ENCODE measurements around the gene ARMC10. TPM values are rescaled to one million over a fixed set of nuclear protein-coding genes. Genes with fewer than 3 reads are reported as not detected.
"Not testable (repeated sequence)": the region's sequence is repeated elsewhere in the genome, so short reads cannot be mapped to it uniquely, and the experiment has no call there.

The ARMC10 gene
- total RNA-seq, 2 experiments from 2014 or later, result 24.3 to 33.4 TPM

- Histone ChIP-seq H3K4me3 (ENCODE audit: low read depth, low read length, poor library complexity, severe bottlenecking) (no peak overlapping the region), H3K4me2 (ENCODE audit: low read length) (no peak overlapping the region), H2AFZ (ENCODE audit: low read length) (no peak overlapping the region), H3K9me3 (ENCODE audit: low read length) (no peaks in the 10 kb centered on the region; the same call in 1 of the 2 replicates), H3K36me3 (ENCODE audit: insufficient read depth, low read length) (no peaks in the 10 kb centered on the region), H3K9me2 (ENCODE audit: insufficient read depth, low read length) (no peaks in the 10 kb centered on the region), H4K20me1 (ENCODE audit: insufficient read depth, low read length) (no peaks in the 10 kb centered on the region), H3K79me2 (ENCODE audit: insufficient read depth, low read depth, low read length) (no peaks in the 10 kb centered on the region), H3K27ac (ENCODE audit: low read depth, low read length, poor library complexity, severe bottlenecking) (no peak overlapping the region), H3K4me1 (ENCODE audit: insufficient read depth, low read length, poor library complexity, severe bottlenecking) (no peaks in the 10 kb centered on the region)
- intact Hi-C loops (cut with micrococcal nuclease; ENCODE audit: unreplicated experiment), result no loop called here
- TF ChIP-seq CTCF (conservative IDR thresholded peaks at IDR 0.05; ENCODE audit: low read length) (no peak), EZH2phosphoT487 (IDR thresholded peaks at IDR 0.05; ENCODE audit: borderline replicate concordance, low read depth, low read length) (no peak)
- ChIA-PET CTCF (ENCODE audit: unreplicated experiment) (no interaction called here), POLR2A (no interaction called here)
- no peak for DNase-seq (ENCODE audit: low spot score)
- no TSS peak for BruUV-seq (replicated peaks)
Measured at GRCh38 chr7:103031024-103031423, 43.9 kb upstream of the ARMC10 start.

- H3K4me3 ChIP-seq (ENCODE audit: low read depth, low read length, poor library complexity, severe bottlenecking), result no peak overlapping the region
- TF ChIP-seq CTCF (conservative IDR thresholded peaks at IDR 0.05; ENCODE audit: low read length), result no peak
- no peak for TF ChIP-seq EZH2phosphoT487 (IDR thresholded peaks at IDR 0.05; ENCODE audit: borderline replicate concordance, low read depth, low read length)
- DNase-seq (ENCODE audit: low spot score), result no peak
- no peak overlapping the region for H3K27ac ChIP-seq (ENCODE audit: low read depth, low read length, poor library complexity, severe bottlenecking)
- no peaks in the 10 kb centered on the region for H3K79me2 ChIP-seq (ENCODE audit: insufficient read depth, low read depth, low read length)
- H2AFZ ChIP-seq (ENCODE audit: low read length), result no peak overlapping the region
- no peaks in the 10 kb centered on the region for H3K9me2 ChIP-seq (ENCODE audit: insufficient read depth, low read length)
- no peak overlapping the region for H3K4me2 ChIP-seq (ENCODE audit: low read length)
- no peaks in the 10 kb centered on the region for H3K36me3 ChIP-seq (ENCODE audit: insufficient read depth, low read length)
- ChIA-PET POLR2A (interaction anchor here (1.2 kb wide), 1 partner anchor 27 kb away, joined by 3 read pairs; no protein-coding TSS in a partner anchor), CTCF (ENCODE audit: unreplicated experiment) (no interaction called here)
- no peaks in the 10 kb centered on the region for H4K20me1 ChIP-seq (ENCODE audit: insufficient read depth, low read length)
- BruUV-seq (replicated peaks), result no TSS peak
- intact Hi-C loops (cut with micrococcal nuclease; ENCODE audit: unreplicated experiment), result no loop called here
- no peaks in the 10 kb centered on the region; the same call in 1 of the 2 replicates for H3K9me3 ChIP-seq (ENCODE audit: low read length)
- no peaks in the 10 kb centered on the region for H3K4me1 ChIP-seq (ENCODE audit: insufficient read depth, low read length, poor library complexity, severe bottlenecking)
Measured at GRCh38 chr7:103031781-103032180, 43.2 kb upstream of the ARMC10 start.

- H3K79me2 ChIP-seq (ENCODE audit: insufficient read depth, low read depth, low read length); H3K27ac ChIP-seq (ENCODE audit: low read depth, low read length, poor library complexity, severe bottlenecking); CTCF ChIA-PET (ENCODE audit: unreplicated experiment); H3K9me3 ChIP-seq (ENCODE audit: low read length); H3K4me1 ChIP-seq (ENCODE audit: insufficient read depth, low read length, poor library complexity, severe bottlenecking); BruUV-seq (replicated peaks); H3K4me2 ChIP-seq (ENCODE audit: low read length); intact Hi-C loops (cut with micrococcal nuclease; ENCODE audit: unreplicated experiment); H3K9me2 ChIP-seq (ENCODE audit: insufficient read depth, low read length); DNase-seq (ENCODE audit: low spot score); H3K36me3 ChIP-seq (ENCODE audit: insufficient read depth, low read length); H2AFZ ChIP-seq (ENCODE audit: low read length); POLR2A ChIA-PET; H4K20me1 ChIP-seq (ENCODE audit: insufficient read depth, low read length); H3K4me3 ChIP-seq (ENCODE audit: low read depth, low read length, poor library complexity, severe bottlenecking): not testable (repeated sequence)
Measured at GRCh38 chr7:103034318-103034717, 40.6 kb upstream of the ARMC10 start.
